Spleen (tissue), 11 donors: ENCODE results near the gene SMG6. TPM values are rescaled to one million over a fixed set of nuclear protein-coding genes. Genes with fewer than 3 reads are reported as not detected.
A peak's percentile ranks its signal among the peaks of the same experiment; 100 is the strongest.

ENCODE experiments used
- DNase-seq: peaks from one replicate; pipeline ENCODE4 v3.0.0-alpha.2; 2020
- H3K27ac ChIP-seq, 8 donors: fragments of 200-600 bp; sonication (generic) in 7 of 8; 1 replicate in 4 of 8; 2 replicates in 4 of 8; pipeline versions ENCODE4 v1.5.0 to v1.8.0; 2016 to 2021; ENCODE audit warnings: inconsistent platforms in 4 of 8, mild to moderate bottlenecking in 4 of 8, moderate library complexity in 1 of 8
- H3K27me3 ChIP-seq, 7 donors: fragments of 200-600 bp; sonication (generic) in 6 of 7; replicated peaks in 1 of 7; 1 replicate in 4 of 7; 2 replicates in 3 of 7; pipeline versions ENCODE4 v1.5.0 to v1.8.0; 2016 to 2021; ENCODE audit warnings: inconsistent platforms in 3 of 7, mild to moderate bottlenecking in 1 of 7
- H3K36me3 ChIP-seq, 6 donors: fragments of 200-600 bp; sonication (generic) in 5 of 6; 1 replicate in 4 of 6; 2 replicates in 2 of 6; pipeline versions ENCODE4 v1.5.0 to v1.8.0; 2016 to 2021; ENCODE audit warnings: inconsistent platforms in 2 of 6
- H3K4me1 ChIP-seq, 6 donors: fragments of 200-600 bp; sonication (generic) in 5 of 6; 1 replicate in 3 of 6; 2 replicates in 3 of 6; pipeline versions ENCODE4 v1.5.0 to v1.8.0; 2016 to 2021; ENCODE audit warnings: inconsistent platforms in 3 of 6
- H3K4me3 ChIP-seq, 8 donors: fragments of 200-600 bp; sonication (generic) in 7 of 8; 1 replicate in 4 of 8; 2 replicates in 4 of 8; pipeline versions ENCODE4 v1.5.0 to v1.8.0; 2016 to 2021; ENCODE audit warnings: inconsistent platforms in 4 of 8, mild to moderate bottlenecking in 4 of 8, moderate library complexity in 2 of 8
- H3K9me3 ChIP-seq, 8 donors: fragments of 200-600 bp; sonication (generic) in 7 of 8; 1 replicate in 4 of 8; 2 replicates in 4 of 8; pipeline versions ENCODE4 v1.5.0 to v1.8.0; 2016 to 2021; ENCODE audit warnings: inconsistent platforms in 4 of 8
- CTCF ChIP-seq, 11 experiments: fragments of 200-600 bp in 7 of 11; fragments of 450-650 bp in 4 of 11; sonication (generic) in 4 of 11; IDR thresholded peaks in 8 of 11; conservative IDR thresholded peaks in 3 of 11; 1 replicate in 7 of 11; 2 replicates in 4 of 11; pipeline versions ENCODE4 v1.4.0 to v1.8.0; 2016 to 2021; ENCODE audit warnings: antibody characterized with exemption in 11 of 11, inconsistent platforms in 4 of 11, mild to moderate bottlenecking in 1 of 11
- POLR2A ChIP-seq, 3 donors: fragments of 450-650 bp; IDR thresholded peaks; one replicate each; pipeline ENCODE4 v1.5.1; 2017; ENCODE audit warnings: antibody characterized with exemption in 3 of 3, mild to moderate bottlenecking in 1 of 3
- POLR2AphosphoS5 ChIP-seq, 3 donors: sonication (generic); formaldehyde crosslinking; IDR thresholded peaks; one replicate each; pipeline ENCODE4 v1.5.1; 2017; ENCODE audit warnings: antibody characterized with exemption in 3 of 3
- WGBS, 5 donors: extraction: QIAGEN DNeasy Blood & Tissue Kit in 3 of 5; methylation state at CpG; one replicate each; pipeline versions ENCODE4 v1.1.5 to v1.1.7; 2013 to 2018; 5-methylcytosine and 5-hydroxymethylcytosine counted together
- intact Hi-C: fragments of 100-400 bp; cut with DNase I; formaldehyde crosslinking; loops from one replicate; pipeline ENCODE4 v1.15.0; 2023; ENCODE audit warnings: low total_unique reads
- polyA plus RNA-seq, 3 donors: library from polyadenylated mRNA; stranded (reverse); fragments of 200-250 nt; gene quantifications; one replicate each; pipeline ENCODE4 v1.2.1, GENCODE V29; 2013
- total RNA-seq, 7 donors: library from RNA; depleted of rRNA in 3 of 7; stranded (reverse); fragments of >200 nt in 3 of 7; fragmentation: NEBNext Ultra II Directional in 4 of 7; extraction: Animal tissue kit (Norgen Biotek cat#: 25700) in 4 of 7; gene quantifications; one replicate each; pipeline versions ENCODE4 v1.1.0 to v1.2.1, GENCODE V29; 2016 to 2021
- donor health status: healthy with polysubstance abuse.
- donor health status: DM: no; HTN: no; CAD: no; lungs with moderate emphysema.
- donor health status: DM: no; HTN: no; CAD: no.
- donor health status: Bipolar disorder and iron deficiency.
- donor health status: healthy.
- donor health status: DM: no; HTN: no; CAD: no.
- donor health status: DM: yes; HTN: yes; CAD: no.

SMG6 gene
- total and polyA plus RNA-seq, 10 donors: 9.7 to 44.2 (median 28.0) TPM

GRCh38 chr17:2178798-2179501 lies 124.6 kb downstream of the SMG6 start:
- peak overlapping the region; percentile 4 to 85 (median 70) for H3K27ac ChIP-seq
- H3K4me3 ChIP-seq: no peak overlapping the region
- H3K27me3 ChIP-seq: no peaks in the 10 kb centered on the region
- intact Hi-C loops: loop anchor here (10.0 kb wide), 1 partner anchor 56 kb away; no protein-coding TSS in a partner anchor
- 45 to 61% (median 53%) methylated on average over 13 to 15 of the region's 15 CpGs for WGBS, 5 donors
- H3K9me3 ChIP-seq: no peaks in the 10 kb centered on the region
- peak; percentile 81 for DNase-seq
- peaks cover 20 to 90% (median 68%) of the 10 kb centered on the region in 6 donors for H3K4me1 ChIP-seq
- TF ChIP-seq POLR2AphosphoS5 (IDR thresholded peaks at IDR 0.05) (peak in 2 of 3 donors; percentile 59 to 68), POLR2A (IDR thresholded peaks at IDR 0.05) (no peak)
- peaks cover 0 to 92% (median 10%) of the 10 kb centered on the region in 6 donors for H3K36me3 ChIP-seq

- intact Hi-C loops: loop anchor here (10.0 kb wide), 1 partner anchor 57 kb away; no protein-coding TSS in a partner anchor
- Histone ChIP-seq H3K4me3 (no peak overlapping the region), H3K27ac (peak overlapping the region in 6 of 8 donors; percentile 68 to 85 (median 75)), H3K36me3 (peaks cover 0 to 90% (median 2%) of the 10 kb centered on the region in 6 donors), H3K9me3 (no peaks in the 10 kb centered on the region), H3K27me3 (no peaks in the 10 kb centered on the region), H3K4me1 (peaks cover 32 to 100% (median 74%) of the 10 kb centered on the region in 6 donors)
- DNase-seq: no peak
- TF ChIP-seq POLR2AphosphoS5 (IDR thresholded peaks at IDR 0.05) (no peak), POLR2A (IDR thresholded peaks at IDR 0.05) (no peak), CTCF (IDR thresholded peaks at IDR 0.05 in 8 of 11, conservative IDR thresholded peaks at IDR 0.05 in 3 of 11) (no peak)
- 57 to 77% (median 73%) methylated on average over 4 of the region's 4 CpGs for WGBS, 5 donors
Measured at GRCh38 chr17:2177235-2177811, 126.3 kb downstream of the SMG6 start.

- WGBS, 5 donors: 82 to 91% (median 85%) methylated on average over 8 of the region's 8 CpGs
- no peak overlapping the region for H3K4me3 ChIP-seq
- TF ChIP-seq POLR2AphosphoS5 (IDR thresholded peaks at IDR 0.05): no peak
- TF ChIP-seq POLR2A (IDR thresholded peaks at IDR 0.05): no peak
- TF ChIP-seq CTCF (IDR thresholded peaks at IDR 0.05 in 8 of 11, conservative IDR thresholded peaks at IDR 0.05 in 3 of 11): no peak
- H3K4me1 ChIP-seq: peaks cover 35 to 100% (median 74%) of the 10 kb centered on the region in 6 donors
- peak overlapping the region in 7 of 8 donors; percentile 1 to 85 (median 71) for H3K27ac ChIP-seq
- intact Hi-C loops: loop anchor here (10.0 kb wide), 1 partner anchor 58 kb away; no protein-coding TSS in a partner anchor
- H3K9me3 ChIP-seq: no peaks in the 10 kb centered on the region
- H3K36me3 ChIP-seq: peaks cover 0 to 90% (median 0%) of the 10 kb centered on the region in 6 donors
- H3K27me3 ChIP-seq: no peaks in the 10 kb centered on the region
- no peak for DNase-seq
Measured at GRCh38 chr17:2176499-2177169, 127.0 kb downstream of the SMG6 start.

GRCh38 chr17:2175294-2175628 lies 128.3 kb downstream of the SMG6 start:
- no peaks in the 10 kb centered on the region for H3K27me3 ChIP-seq
- no peak for DNase-seq
- no peaks in the 10 kb centered on the region for H3K9me3 ChIP-seq
- H3K36me3 ChIP-seq: peaks cover 0 to 90% (median 2%) of the 10 kb centered on the region in 6 donors
- H3K27ac ChIP-seq: peak overlapping the region in 7 of 8 donors; percentile 41 to 85 (median 71)
- TF ChIP-seq CTCF (IDR thresholded peaks at IDR 0.05 in 8 of 11, conservative IDR thresholded peaks at IDR 0.05 in 3 of 11) (peak in 1 of 11 experiments; percentile 0), POLR2A (IDR thresholded peaks at IDR 0.05) (no peak)
- peaks cover 35 to 88% (median 67%) of the 10 kb centered on the region in 6 donors for H3K4me1 ChIP-seq
- 63 to 87% (median 76%) methylated on average over 5 of the region's 5 CpGs for WGBS, 5 donors
- H3K4me3 ChIP-seq: no peak overlapping the region
- intact Hi-C loops: loop anchor here (10.0 kb wide), 1 partner anchor 60 kb away; no protein-coding TSS in a partner anchor
